Lung microvascular endothelial cell (primary cell): ENCODE data around the gene INTS11. TPM values are rescaled to one million over a fixed set of nuclear protein-coding genes. Genes with fewer than 3 reads are reported as not detected.

Experiments used
- DNase-seq, 2 donors: peaks; one replicate each; pipeline versions ENCODE4 v3.0.0 to v3.0.0-alpha.2; 2010; ENCODE audit warnings: low read depth in 2 of 2
- total RNA-seq: library from RNA; depleted of rRNA; stranded (reverse); fragments of >200 nt; gene quantifications from 2 replicates; pipeline ENCODE4 v1.2.1, GENCODE V29; 2014

INTS11 gene
- total RNA-seq, 1 donor from 2014 or later = 50.4 TPM

GRCh38 chr1:1262758-1263157 lies 61.7 kb downstream of the INTS11 start:
- no peak for DNase-seq

- no peak for DNase-seq
Observed at GRCh38 chr1:1262071-1262470, 62.4 kb downstream of the INTS11 start.

Other genes starting within 250 kb of the INTS11 start
- gene C1orf159, start 208.6 kb downstream of the INTS11 start, total RNA-seq = 4.8 and 5.2 TPM in 2 replicates
- gene TTLL10, start 150.8 kb downstream of the INTS11 start, total RNA-seq = not detected in 2 replicates
- gene TNFRSF18, start 118.1 kb downstream of the INTS11 start, total RNA-seq = 0.22 and 0.60 TPM in 2 replicates
- 1.5 and 4.2 TPM in 2 replicates for gene TNFRSF4, start 110.5 kb downstream of the INTS11 start, total RNA-seq
- gene SDF4, start 92.7 kb downstream of the INTS11 start, total RNA-seq = 59.3 and 93.5 TPM in 2 replicates
- gene B3GALT6, start 92.4 kb downstream of the INTS11 start, total RNA-seq = 14.8 and 30.4 TPM in 2 replicates
- gene C1QTNF12, start 77.9 kb downstream of the INTS11 start, total RNA-seq = 0.20 and 0.22 TPM in 2 replicates
- 28.1 and 34.9 TPM in 2 replicates for gene UBE2J2, start 50.8 kb downstream of the INTS11 start, total RNA-seq
- gene SCNN1D, start 44.2 kb downstream of the INTS11 start, total RNA-seq = under 0.01 and 0.20 TPM in 2 replicates
- gene ACAP3, start 16.7 kb downstream of the INTS11 start, total RNA-seq = 10.0 and 14.7 TPM in 2 replicates
- 6.9 and 8.1 TPM in 2 replicates for gene PUSL1, start 16.1 kb downstream of the INTS11 start, total RNA-seq
- gene CPTP, start 142 bp upstream of the INTS11 start, total RNA-seq = 10.7 and 16.3 TPM in 2 replicates
- under 0.01 and 0.20 TPM in 2 replicates for gene TAS1R3, start 6.6 kb upstream of the INTS11 start, total RNA-seq
- gene DVL1, start 24.8 kb upstream of the INTS11 start, total RNA-seq = 19.4 and 39.7 TPM in 2 replicates
- 0.20 and 0.44 TPM in 2 replicates for gene MXRA8, start 33.9 kb upstream of the INTS11 start, total RNA-seq
- gene AURKAIP1, start 50.5 kb upstream of the INTS11 start, total RNA-seq = 83.2 and 87.7 TPM in 2 replicates
- gene CCNL2, start 74.7 kb upstream of the INTS11 start, total RNA-seq = 36.0 and 57.9 TPM in 2 replicates
- gene MRPL20, start 82.6 kb upstream of the INTS11 start, total RNA-seq = 79.8 and 90.2 TPM in 2 replicates
- gene ANKRD65, start 96.6 kb upstream of the INTS11 start, total RNA-seq = under 0.01 and 0.22 TPM in 2 replicates
- 2.2 and 5.0 TPM in 2 replicates for gene VWA1, start 111.0 kb upstream of the INTS11 start, total RNA-seq
- gene ATAD3C, start 125.0 kb upstream of the INTS11 start, total RNA-seq = under 0.01 TPM in 2 replicates
- 13.5 and 19.4 TPM in 2 replicates for gene ATAD3B, start 147.1 kb upstream of the INTS11 start, total RNA-seq
- gene ATAD3A, start 187.5 kb upstream of the INTS11 start, total RNA-seq = 17.1 and 22.2 TPM in 2 replicates
- 1.1 and 1.4 TPM in 2 replicates for gene TMEM240, start 216.0 kb upstream of the INTS11 start, total RNA-seq